Fibroblast of gingiva (primary cell): ENCODE measurements around the gene MYRF.

Experiments used
- DNase-seq: peaks from one replicate; pipeline ENCODE4 v3.0.0-alpha.2; 2011; ENCODE audit warnings: low read depth

Gene MYRF

DNA sequence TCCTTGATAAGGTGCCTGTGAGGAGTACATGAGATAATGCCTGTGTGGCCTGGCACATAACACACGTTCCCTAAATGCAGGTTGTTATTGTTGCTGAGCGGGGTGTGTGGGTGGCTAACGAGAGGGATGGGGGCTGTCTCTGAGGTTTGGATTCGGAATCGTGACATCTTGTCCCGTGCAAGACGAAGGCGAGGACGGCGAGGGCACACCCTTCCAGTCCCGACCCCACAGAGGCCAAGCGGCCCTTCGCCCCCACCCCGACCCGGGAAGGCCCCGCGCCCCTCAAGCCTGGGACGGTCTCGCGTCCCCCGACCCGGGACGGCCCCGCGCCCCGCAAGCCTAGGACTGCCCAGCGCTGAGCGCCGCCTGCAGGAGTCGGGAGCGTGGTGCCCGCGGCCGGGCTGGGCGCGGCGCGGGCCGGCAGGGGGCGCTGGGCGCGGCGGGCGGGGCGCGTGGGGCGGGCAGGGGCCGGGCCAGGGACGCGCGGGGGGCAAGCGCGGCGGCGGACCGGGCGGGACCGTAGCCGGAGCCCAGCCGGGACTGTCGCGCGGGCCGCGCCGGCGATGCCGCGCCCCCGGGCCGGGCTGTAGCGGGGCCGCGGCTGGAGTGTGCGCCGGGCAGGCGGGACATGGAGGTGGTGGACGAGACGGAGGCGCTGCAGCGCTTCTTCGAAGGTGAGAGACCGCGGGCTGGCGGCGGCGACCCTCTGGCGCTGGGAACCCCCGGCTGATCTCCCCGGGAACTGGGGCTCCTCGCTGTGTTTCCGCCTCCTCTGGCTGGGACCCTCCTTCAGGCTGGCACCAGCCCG lies at the start of gene MYRF:
Gene MYRF (plus strand): TSS at position 520 of the 808 bp plus-strand sequence. CDS start 109 bp downstream, at position 629.
- no peak for DNase-seq

DNA sequence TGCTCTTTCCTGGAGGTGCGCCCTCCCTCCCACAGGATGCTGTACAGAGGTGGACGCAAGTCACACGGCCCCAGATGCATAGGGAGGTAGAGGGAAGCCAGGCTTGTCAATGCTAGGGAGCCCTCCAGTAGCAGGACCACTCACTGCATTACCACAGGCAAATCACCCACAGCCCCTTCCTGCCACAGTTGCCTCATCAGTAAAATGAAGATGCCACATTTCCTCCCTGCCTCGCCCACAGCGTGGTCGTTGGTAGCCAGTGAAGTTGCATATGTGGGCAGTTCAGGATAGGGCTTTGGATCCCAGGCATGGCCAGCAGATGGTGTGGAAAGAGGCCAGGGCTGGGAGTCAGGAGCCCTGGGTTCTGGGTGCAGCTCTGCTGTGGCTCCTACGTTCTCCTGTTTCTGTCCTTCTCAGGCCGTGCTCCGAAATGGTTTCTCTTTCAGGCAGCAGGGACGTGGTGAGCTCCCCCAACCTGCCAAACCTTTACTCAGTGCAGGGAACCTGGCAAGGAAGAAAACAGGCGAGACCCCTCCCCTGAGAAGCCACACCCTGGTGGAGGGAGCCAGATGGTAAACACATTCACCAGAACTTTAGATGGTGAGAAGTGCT lies 49.6 kb upstream of the MYRF start:
- no peak for DNase-seq

- DNase-seq = no peak
Measured at GRCh38 chr11:61704838-61705237, 47.6 kb upstream of the MYRF start.

DNA sequence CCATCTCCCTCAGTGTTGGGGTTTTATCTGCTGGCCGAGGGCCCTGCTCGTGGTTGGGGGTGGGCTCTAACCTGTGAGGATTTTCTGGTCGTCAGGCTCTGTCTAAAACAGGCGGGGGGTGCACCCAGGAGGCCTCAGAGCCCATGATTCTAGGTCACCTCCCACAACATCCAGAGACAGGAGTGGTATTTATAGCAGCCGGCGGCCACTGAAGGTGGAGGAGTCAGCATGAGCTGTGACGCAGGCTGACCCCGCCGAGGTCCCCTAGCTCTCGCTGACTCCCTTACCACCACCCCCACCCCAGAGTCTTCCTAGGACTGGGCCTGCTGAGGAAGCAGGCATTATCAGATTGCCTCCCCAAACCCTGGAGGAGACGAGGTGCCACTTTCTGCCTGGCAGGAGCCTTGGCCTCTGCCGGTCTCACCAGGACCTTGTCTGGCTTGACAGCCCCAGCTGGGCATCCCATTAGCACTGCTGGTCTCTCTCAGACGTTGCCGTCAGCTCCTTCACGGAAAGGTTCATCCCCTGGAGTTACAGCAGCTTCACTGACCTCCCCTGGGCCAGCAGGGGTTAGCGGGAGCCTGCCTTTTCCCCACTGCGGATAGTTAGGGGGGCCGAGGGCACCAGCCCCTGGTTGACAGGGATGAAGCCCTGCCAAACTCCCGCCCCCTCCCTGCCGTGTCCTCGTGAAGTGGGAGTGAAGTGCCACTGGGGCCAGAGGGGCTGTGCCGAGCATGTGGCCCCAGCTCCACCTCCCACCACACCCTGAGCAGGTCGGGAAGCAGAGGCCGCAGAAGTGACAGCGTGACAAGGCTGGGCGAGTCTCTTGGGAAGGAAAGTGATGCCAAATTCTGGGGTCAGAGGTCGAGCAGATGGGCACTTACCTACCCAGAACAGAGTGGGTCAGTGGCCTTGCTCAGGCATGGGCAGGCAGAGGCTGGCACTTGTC lies 45.7 kb upstream of the MYRF start:
- no peak for DNase-seq

DNA sequence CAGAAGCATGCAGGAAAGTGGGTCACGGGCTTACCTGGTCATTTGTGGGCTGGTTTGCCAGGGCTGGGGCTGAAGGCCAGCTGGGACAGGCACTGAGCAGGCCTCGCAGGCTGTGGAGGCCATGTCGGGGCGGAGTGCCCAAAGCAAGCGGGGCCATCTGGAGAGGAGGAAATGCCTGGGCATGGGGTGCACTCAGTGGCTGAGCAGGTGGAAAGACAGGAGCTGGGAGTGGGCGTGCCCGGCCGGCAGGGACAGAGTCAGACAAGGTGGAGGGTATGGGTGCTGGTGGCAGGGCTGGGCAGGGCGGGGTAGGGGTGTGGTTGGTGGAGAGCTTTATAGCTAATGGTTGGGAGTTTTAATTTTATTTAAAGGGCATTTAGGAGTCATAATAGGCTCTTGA lies 44.9 kb upstream of the MYRF start:
- no peak for DNase-seq

GRCh38 chr11:61709110-61709509 lies 43.3 kb upstream of the MYRF start:
- DNase-seq = no peak

DNA sequence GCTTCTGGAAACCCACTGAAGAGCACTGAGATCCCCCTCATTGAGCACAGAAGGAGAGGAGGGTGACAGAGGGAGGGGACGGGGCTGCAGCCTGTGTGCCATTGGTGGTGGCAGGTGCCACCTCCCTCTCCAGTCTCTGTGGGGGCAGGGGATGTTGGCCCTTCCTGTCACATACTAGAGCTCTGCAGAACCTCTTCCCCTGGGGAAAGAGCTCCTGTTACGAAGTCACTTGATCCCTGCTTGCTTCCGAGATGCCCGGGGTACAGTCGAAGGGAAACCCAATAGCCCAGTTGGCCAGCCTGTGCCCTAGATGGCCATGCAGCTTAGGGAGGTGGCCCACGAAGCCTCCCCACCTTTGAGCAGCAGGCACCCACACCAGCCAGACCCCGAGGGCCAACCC lies 42.9 kb upstream of the MYRF start:
- DNase-seq = no peak

DNA sequence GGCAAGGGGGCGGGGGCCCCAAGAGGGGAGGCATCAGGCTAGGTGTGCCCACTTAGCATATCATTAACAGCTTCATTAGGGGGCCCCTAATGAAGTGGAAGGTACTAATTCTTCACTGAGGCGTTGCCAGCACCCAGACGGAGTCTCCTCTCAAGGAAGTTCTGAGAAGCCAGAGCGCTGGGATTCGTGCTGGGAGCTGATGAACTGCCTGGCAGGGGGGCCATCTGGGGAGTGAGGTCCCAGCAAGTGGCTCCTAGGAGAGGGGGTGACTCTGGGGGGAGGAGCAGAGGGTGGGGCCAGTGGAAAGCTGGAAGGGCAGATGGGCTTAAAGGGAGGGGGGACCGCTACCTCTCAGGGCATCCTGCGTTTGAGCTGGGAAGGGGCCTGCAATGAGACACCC lies 42.4 kb upstream of the MYRF start:
- no peak for DNase-seq

DNA sequence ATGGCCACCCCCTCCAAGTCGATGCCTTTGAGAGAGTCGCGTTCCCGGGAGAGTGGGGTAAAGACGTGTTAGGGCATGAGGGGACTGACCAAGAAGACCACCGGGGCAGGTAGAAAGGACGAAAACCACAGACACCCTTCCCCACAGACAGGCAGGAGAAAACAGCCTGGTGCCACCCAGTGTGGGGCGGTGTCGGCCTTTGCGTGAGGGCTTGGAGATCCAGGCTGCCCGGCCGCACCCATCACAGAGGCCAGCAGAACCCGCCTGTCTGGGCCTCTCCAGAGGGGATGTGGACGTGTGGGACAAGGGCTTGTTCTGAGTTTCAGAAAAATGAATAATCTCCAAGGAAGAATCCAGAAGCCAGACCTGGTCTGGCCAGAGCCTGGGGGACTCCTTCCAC lies 41.4 kb upstream of the MYRF start:
- DNase-seq = no peak

DNA sequence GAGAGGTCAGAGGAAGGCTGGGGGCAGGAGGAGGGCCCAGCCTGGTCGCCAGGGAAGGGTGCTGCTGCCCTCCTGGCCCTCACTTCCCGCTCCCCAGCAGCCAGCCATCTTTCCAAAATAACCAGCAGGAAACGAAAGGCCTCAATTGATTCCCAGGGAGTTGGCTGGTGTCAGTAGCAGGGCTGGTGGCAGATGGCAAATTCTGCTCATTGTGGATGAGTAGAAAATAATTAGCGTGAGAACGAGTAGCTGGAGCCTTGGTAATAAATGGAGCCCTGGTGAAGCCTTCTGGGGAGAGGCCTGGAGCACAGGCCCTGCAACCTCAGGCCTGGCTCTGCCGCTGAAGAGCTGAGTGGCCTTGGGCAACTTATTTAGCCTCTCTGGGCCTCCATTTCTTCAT lies 40.9 kb upstream of the MYRF start:
- DNase-seq = no peak

GRCh38 chr11:61712314-61712713 lies 40.1 kb upstream of the MYRF start:
- DNase-seq = no peak

- DNase-seq = no peak
Measured at GRCh38 chr11:61712846-61713245, 39.6 kb upstream of the MYRF start.

DNA sequence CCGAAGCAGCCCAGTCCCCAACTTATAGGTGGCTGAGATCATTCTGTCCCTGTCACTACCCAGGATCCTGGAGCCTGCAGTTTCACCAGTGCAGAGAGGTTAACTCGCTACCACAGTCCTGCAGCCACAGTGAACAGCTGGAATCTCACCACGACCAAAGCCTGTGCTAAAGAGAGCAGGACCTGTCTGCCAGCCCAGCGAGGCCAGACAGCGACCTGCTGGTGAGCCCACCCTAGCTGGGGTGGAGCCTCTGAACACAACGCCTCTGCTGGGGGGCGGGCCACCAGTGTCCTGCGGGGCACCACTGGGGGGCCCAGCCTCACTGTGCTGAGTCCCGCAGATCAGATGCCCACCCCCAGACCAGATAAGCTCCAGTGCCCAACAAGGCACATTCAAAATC lies 39.0 kb upstream of the MYRF start:
- DNase-seq = no peak

GRCh38 chr11:61713906-61714305 lies 38.5 kb upstream of the MYRF start:
- no peak for DNase-seq

GRCh38 chr11:61714316-61714715 lies 38.1 kb upstream of the MYRF start:
- DNase-seq = no peak

GRCh38 chr11:61714916-61715315 lies 37.5 kb upstream of the MYRF start:
- DNase-seq = no peak

DNA sequence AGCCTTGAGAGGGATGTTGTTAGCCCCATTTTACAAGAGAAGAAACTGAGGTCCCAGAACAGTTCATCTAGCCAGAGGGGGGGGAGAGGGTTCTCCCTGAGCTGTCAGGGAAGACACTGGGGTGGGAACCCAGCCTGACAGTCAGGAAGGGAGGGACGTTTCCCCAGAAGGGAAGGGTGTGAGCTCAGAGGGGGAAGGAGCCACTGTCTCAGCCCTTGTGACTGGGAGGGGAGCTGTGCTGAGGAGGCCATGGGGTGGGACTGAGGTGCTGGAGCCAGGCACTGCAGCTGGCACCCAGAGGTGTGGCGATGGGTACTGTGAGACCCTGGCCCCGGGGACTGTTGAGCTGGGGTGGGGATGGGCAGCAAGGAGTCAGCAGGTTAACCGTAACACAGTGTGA lies 36.6 kb upstream of the MYRF start:
- no peak for DNase-seq

DNA sequence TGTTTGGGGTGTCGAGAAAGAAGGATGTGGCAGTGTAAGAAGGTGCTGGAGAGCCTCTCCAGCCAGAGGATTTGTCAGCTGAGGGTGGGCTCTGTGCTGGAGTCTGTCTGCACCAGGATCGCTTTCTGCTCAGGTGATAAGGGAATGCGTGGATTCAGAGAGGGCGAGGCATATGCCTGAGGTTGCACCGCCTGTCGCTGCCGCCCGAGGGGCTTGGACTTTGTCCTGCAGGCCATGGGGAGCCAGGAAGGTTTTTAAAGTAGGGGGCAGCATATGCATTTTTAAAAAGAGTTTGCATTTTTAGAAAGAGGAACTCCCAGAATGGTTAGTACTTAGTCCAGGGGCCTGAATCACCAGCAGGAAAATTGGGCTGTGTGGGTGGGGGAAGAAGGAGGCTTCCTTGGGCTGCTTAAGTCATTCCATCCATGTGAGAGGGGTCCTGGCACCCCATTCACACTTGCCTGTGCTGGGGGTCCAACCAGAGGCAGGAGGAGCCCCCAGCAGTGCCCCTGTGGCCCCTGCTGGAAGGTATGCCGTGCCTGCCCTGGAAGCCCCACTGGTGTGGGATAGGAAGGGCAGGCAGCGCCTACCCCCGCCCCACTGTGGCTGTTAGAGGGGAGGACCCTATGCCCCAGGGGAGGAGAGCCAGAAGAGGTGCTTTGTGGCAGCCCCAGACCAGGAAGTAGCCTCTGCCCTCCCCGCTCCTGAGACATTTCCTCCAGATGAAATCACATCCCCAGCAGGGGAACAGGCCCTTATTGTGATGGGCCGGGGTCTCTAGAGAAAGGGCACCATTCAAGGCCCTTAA lies 35.8 kb upstream of the MYRF start:
- DNase-seq = no peak

DNA sequence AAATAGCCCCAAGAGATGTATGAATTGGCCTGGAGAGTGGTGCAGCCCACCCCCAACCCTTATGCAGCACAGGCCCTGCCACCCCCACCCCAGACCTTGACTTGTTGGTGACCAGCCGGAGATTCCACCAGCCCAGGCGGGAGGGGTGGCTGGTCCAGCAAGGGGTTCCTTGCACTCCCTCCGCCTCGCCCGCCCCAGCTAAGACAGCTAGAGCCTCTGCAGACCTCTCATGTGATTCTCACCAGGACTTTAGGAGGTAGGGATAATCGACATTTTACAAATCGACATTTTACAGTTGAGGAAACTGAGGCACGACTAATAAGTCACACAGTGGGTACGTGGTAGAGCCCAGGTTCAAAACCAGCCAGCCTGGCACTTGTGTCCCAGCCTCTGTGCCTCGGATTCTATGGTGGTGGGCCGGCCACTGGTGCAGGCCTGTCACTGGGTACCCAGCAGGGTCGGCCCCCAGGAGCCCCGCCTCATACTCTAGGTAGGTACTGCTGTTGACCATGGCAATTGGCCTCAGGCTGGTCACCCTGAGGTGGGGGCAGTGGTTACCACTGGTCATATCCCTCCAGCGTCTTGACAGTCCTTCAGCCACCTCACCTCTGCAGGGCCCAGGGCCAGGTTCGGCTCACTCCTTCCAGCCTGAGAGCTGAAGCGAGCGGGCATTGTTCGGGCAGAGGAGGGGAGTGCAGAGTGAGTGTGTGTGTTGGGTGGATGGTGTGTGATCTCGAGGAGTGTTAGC lies 35.0 kb upstream of the MYRF start:
- DNase-seq = no peak

DNA sequence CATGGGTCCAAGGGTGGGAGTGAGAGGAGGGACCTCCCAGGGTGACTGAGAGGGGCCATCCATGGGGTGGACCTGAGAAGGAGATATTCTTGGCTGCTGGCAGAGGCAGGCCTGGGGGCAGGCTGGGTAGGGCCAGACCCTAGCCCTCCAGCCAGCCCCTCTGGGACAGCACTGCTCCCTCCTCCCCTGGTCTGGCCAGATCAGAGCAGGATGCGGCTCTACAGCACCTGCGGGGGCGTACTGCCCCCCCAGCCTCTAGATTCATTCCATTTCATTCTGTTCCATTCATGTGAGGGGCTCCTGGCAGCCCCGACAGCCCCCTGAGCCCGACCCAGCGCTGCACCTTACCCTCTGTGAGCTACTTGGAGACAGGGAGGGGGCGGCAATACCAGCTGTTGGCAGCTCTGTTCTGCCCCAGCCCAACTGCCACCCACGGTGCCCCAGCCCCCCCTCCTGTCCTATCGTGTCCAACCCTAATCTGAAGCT lies 34.3 kb upstream of the MYRF start:
- DNase-seq = no peak
